Heart left ventricle (tissue), 16 donors: Measurements from ENCODE around the gene AHCTF1. TPM values are rescaled to one million over a fixed set of nuclear protein-coding genes. Genes with fewer than 3 reads are reported as not detected.

ENCODE experiments used
- ATAC-seq, 4 donors: fragments of 200-7000 bp; cut with Tn5 transposase; one replicate each; pipeline ENCODE4 v1.9.1; 2020 to 2022; ENCODE audit warnings: moderate library complexity in 4 of 4, mild to moderate bottlenecking in 3 of 4, moderate number of reproducible peaks in 1 of 4
- DNase-seq, 5 donors: peaks; one replicate each; pipeline ENCODE4 v3.0.0-alpha.2; 2020
- H3K27ac ChIP-seq, 12 donors: fragments of 200-600 bp; sonication (generic) in 4 of 12; one replicate each; pipeline versions ENCODE4 v1.5.0 to v1.8.0; 2016 to 2022; ENCODE audit warnings: mild to moderate bottlenecking in 2 of 12
- H3K27me3 ChIP-seq, 9 donors: fragments of 200-600 bp; sonication (generic) in 2 of 9; one replicate each; pipeline versions ENCODE4 v1.5.1 to v1.8.0; 2016 to 2022; ENCODE audit warnings: mild to moderate bottlenecking in 3 of 9
- H3K36me3 ChIP-seq, 9 donors: fragments of 200-600 bp; sonication (generic) in 2 of 9; one replicate each; pipeline versions ENCODE4 v1.5.0 to v1.8.0; 2018 to 2022; ENCODE audit warnings: mild to moderate bottlenecking in 2 of 9
- H3K4me1 ChIP-seq, 12 donors: fragments of 200-600 bp; sonication (generic) in 4 of 12; one replicate each; pipeline versions ENCODE4 v1.5.0 to v1.8.0; 2016 to 2022; ENCODE audit warnings: mild to moderate bottlenecking in 3 of 12
- H3K4me3 ChIP-seq, 12 donors: fragments of 200-600 bp; sonication (generic) in 4 of 12; one replicate each; pipeline versions ENCODE4 v1.5.0 to v1.8.0; 2017 to 2022; ENCODE audit warnings: mild to moderate bottlenecking in 9 of 12, moderate library complexity in 4 of 12
- H3K9me3 ChIP-seq, 12 donors: fragments of 200-600 bp; sonication (generic) in 4 of 12; one replicate each; pipeline versions ENCODE4 v1.5.0 to v1.8.0; 2016 to 2022; ENCODE audit warnings: mild to moderate bottlenecking in 1 of 12
- POLR2A ChIP-seq, 2 donors: fragments of 450-650 bp; IDR thresholded peaks; one replicate each; pipeline ENCODE4 v1.6.1; 2017; ENCODE audit warnings: antibody characterized with exemption in 2 of 2, mild to moderate bottlenecking in 2 of 2, moderate library complexity in 2 of 2
- WGBS, 4 donors: extraction: QIAGEN DNeasy Blood & Tissue Kit in 2 of 4; methylation state at CpG; one replicate each; pipeline versions ENCODE4 v1.1.5 to v1.1.7; 2013 to 2018; 5-methylcytosine and 5-hydroxymethylcytosine counted together
- intact Hi-C, 10 donors: fragments of 100-400 bp; cut with DNase I; formaldehyde crosslinking; loops; one replicate each; pipeline versions ENCODE4 v1.11.1 to v1.14.2; 2022
- polyA plus RNA-seq, 2 donors: library from polyadenylated mRNA; stranded (reverse); fragments of 200-250 nt; gene quantifications; one replicate each; pipeline ENCODE4 v1.2.3, GENCODE V29; 2013
- total RNA-seq, 9 donors: library from RNA; depleted of rRNA in 2 of 9; stranded (reverse); fragments of >200 nt in 2 of 9; fragmentation: NEBNext Ultra II Directional in 3 of 9; extraction: Animal tissue kit (Norgen Biotek cat#: 25700) in 3 of 9; gene quantifications; one replicate each; pipeline versions ENCODE4 v1.1.0 to v1.2.4, GENCODE V29; 2016 to 2023
- TF ChIP-seq, protein P1 (sequence below), 12 donors: fragments of 200-600 bp; sonication (generic) in 4 of 12; IDR thresholded peaks; one replicate each; pipeline versions ENCODE4 v1.5.0 to v1.8.0; 2018 to 2022; ENCODE audit warnings: antibody characterized with exemption in 12 of 12, mild to moderate bottlenecking in 5 of 12
- donor health status: ischemic (EF 13 %, LVEDD 7.1; RV severe dilation, severe dysfunction).
- donor health status: healthy with polysubstance abuse.
- donor health status: DM: no; HTN: yes; CAD: no.
- donor health status: DM: no; HTN: no; CAD: no.
- donor health status: ischemic (EF 25% LVEDD 6.9; RV normal size, moderate dysfunction).
- donor health status: ischemic (EF 25% LVEDD 5.7; RV mildly dilated, moderate dysfunction).
- donor health status: healthy.
- donor health status: DM: yes; HTN: yes; CAD: no.
- donor health status: ischemic (EF 35%, LVEDD 5.7; RV mildly dilated, moderate dysfunction).
- donor health status: nonischemic (EF 11% LVEDD 7.7; RV severe dilation, severe dysfunction).
- donor health status: DM: yes; HTN: yes; CAD: no.
- donor health status: PGD.
- donor health status: ischemic (EF 29% LVEDD 5.4; RV normal size, mild dysfunction).
- donor health status: nonischemic (EF 23%, LVEDD 6.1; RV moderate dilation, normal function).

AHCTF1 gene
- total and polyA plus RNA-seq, 11 donors = 6.3 to 39.7 (median 19.4) TPM

DNA sequence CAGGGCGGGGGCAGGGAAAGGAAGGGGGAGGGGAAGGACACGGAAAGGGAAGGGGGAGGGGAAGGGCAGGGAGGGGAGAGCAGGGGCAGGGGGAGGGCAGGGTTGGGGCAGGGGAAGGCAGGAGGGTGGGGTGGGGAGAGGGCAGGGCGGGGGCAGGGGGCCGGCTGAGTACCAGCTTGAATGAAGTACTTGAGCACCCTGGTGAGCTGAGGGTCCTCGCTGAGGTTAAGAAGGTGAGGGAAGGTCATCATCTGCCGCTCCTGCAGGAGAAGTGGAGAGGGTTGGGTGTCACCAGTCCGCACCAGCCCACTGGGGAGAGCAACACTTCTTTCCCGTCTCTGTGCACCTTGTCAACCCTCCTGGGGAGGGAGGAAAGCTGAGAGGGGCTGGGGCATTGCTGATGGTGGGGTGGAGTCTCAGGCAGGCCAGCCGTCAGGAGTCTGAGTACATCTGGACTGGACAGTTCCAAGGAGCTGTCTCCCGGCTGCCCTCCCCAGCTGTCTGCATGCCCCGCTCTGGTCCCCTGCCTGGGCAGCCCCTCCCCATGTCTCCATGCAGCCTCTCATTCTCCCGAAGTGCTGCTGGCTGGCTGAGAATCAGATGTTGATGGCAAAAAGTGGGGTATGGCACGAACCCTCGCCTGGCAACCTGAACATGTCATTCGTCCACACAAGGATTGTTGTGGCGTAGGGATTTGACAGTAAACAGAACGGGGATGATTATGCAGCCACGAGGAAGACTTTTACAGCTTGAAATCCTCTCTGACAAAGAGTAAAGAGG is 137.5 kb downstream of the AHCTF1 start:
- intact Hi-C loops = no loop called here
- DNase-seq = no peak
- 39 to 42% (median 41%) methylated on average over 16 to 18 of the region's 18 CpGs for WGBS, 4 donors
- Histone ChIP-seq H3K4me1 (peaks cover 0 to 22% (median 6%) of the 10 kb centered on the region in 12 donors), H3K27ac (peak overlapping the region in 3 of 12 donors; percentile 14 to 50 (median 29)), H3K9me3 (no peaks in the 10 kb centered on the region), H3K27me3 (peaks cover 0 to 25% (median 0%) of the 10 kb centered on the region in 9 donors), H3K4me3 (no peak overlapping the region), H3K36me3 (no peaks in the 10 kb centered on the region)
- no peak for TF ChIP-seq POLR2A (IDR thresholded peaks at IDR 0.05)
- TF ChIP-seq, protein P1, sequence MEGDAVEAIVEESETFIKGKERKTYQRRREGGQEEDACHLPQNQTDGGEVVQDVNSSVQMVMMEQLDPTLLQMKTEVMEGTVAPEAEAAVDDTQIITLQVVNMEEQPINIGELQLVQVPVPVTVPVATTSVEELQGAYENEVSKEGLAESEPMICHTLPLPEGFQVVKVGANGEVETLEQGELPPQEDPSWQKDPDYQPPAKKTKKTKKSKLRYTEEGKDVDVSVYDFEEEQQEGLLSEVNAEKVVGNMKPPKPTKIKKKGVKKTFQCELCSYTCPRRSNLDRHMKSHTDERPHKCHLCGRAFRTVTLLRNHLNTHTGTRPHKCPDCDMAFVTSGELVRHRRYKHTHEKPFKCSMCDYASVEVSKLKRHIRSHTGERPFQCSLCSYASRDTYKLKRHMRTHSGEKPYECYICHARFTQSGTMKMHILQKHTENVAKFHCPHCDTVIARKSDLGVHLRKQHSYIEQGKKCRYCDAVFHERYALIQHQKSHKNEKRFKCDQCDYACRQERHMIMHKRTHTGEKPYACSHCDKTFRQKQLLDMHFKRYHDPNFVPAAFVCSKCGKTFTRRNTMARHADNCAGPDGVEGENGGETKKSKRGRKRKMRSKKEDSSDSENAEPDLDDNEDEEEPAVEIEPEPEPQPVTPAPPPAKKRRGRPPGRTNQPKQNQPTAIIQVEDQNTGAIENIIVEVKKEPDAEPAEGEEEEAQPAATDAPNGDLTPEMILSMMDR (IDR thresholded peaks at IDR 0.05) = no peak
- peak in 3 of 4 donors; percentile 10 to 39 (median 29) for ATAC-seq

DNA sequence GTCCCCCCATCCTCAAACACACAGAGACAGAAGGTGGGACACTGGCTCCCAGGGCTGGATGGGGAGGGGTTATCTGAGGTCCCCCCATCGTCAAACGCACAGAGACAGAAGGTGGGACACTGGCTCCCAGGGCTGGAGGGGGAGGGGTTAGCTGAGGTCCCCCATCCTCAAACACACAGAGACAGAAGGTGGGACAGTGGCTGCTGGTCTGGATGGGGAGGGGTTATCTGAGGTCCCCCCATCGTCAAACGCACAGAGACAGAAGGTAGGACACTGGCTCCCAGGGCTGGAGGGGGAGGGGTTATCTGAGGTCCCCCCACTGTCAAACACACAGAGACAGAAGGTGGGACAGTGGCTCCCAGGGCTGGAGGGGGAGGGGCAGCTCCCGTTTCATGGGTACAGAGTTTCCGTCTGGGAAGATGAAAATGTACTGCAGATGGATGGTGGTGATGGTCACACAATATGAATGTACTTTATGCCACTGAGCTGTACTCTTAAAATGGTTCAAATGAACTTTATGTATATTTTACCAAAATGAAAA is 138.3 kb downstream of the AHCTF1 start:
- peaks cover 0 to 23% (median 8%) of the 10 kb centered on the region in 12 donors for H3K4me1 ChIP-seq
- DNase-seq = no peak
- no peak overlapping the region for H3K27ac ChIP-seq
- 30 to 37% (median 36%) methylated on average over 6 of the region's 6 CpGs for WGBS, 4 donors
- no peaks in the 10 kb centered on the region for H3K36me3 ChIP-seq
- no peaks in the 10 kb centered on the region for H3K9me3 ChIP-seq
- H3K4me3 ChIP-seq = no peak overlapping the region
- intact Hi-C loops = no loop called here
- TF ChIP-seq POLR2A (IDR thresholded peaks at IDR 0.05) = no peak
- TF ChIP-seq, protein P1 (IDR thresholded peaks at IDR 0.05) = no peak
- H3K27me3 ChIP-seq = peaks cover 0 to 25% (median 0%) of the 10 kb centered on the region in 9 donors
- no peak for ATAC-seq

DNA sequence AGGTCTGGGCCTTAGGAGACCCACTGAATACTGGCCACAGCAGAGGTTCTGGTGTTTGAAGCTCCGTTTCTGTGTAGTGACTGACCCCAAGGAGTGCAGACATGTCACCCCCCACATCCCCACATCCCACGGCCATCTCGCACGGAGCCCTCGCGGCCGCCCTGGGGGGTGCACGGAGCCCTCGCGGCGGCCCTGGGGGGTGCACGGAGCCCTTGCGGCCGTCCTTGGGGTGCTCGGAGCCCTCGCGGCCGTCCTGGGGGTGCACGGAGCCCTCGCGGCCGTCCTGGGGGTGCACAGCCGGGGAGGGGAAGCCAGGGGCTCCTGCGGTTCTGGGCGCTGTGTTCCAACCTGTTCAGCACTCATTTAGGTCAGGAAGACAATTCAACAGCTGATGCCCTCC is 139.1 kb downstream of the AHCTF1 start:
- H3K36me3 ChIP-seq = no peaks in the 10 kb centered on the region
- no peak for TF ChIP-seq POLR2A (IDR thresholded peaks at IDR 0.05)
- TF ChIP-seq, protein P1 (IDR thresholded peaks at IDR 0.05) = no peak
- intact Hi-C loops = no loop called here
- H3K27ac ChIP-seq = no peak overlapping the region
- ATAC-seq = no peak
- no peaks in the 10 kb centered on the region for H3K9me3 ChIP-seq
- DNase-seq = no peak
- peaks cover 0 to 23% (median 9%) of the 10 kb centered on the region in 12 donors for H3K4me1 ChIP-seq
- H3K27me3 ChIP-seq = peaks cover 0 to 25% (median 0%) of the 10 kb centered on the region in 9 donors
- WGBS, 4 donors = 83 to 91% (median 89%) methylated on average over 25 of the region's 25 CpGs
- no peak overlapping the region for H3K4me3 ChIP-seq

DNA sequence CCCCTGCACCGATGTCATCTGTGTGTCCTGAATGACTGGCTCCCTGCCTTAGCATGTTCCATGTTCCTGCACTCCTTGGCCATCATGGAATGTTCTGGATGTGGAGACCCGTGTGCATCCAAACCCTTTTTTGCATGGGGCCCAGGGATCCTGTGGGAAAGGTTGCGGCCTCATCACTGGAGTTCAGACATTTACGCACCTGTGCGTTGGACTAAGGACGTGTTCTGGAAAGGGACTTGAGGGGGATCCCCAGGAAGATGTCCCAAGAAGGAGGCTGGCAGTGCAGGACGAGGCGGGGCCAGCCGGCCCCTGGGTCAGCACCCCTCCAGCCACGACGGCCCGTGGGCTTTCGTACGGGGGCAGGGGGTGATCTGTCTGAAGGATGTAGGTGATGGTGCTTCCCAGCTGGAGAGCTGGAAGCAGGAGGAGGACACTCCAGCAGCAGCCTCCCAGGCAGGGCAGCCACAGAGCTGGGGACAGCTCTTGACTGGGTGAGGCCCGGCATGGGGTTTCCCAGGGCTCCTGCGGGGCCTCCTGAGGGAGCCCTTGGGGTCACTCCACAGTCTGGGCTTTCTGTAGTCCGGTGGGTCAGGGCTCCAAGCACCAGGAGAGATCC is 140.3 kb downstream of the AHCTF1 start:
- Histone ChIP-seq H3K4me3 (no peak overlapping the region), H3K9me3 (no peaks in the 10 kb centered on the region), H3K4me1 (peaks cover 0 to 23% (median 9%) of the 10 kb centered on the region in 12 donors), H3K27ac (no peak overlapping the region), H3K27me3 (peaks cover 0 to 25% (median 0%) of the 10 kb centered on the region in 9 donors), H3K36me3 (no peaks in the 10 kb centered on the region)
- DNase-seq (no peak), ATAC-seq (no peak)
- no peak for TF ChIP-seq POLR2A (IDR thresholded peaks at IDR 0.05)
- TF ChIP-seq, protein P1 (IDR thresholded peaks at IDR 0.05) = no peak
- WGBS, 4 donors = 83 to 88% (median 86%) methylated on average over 17 of the region's 17 CpGs
- intact Hi-C loops = no loop called here
